Peyer's patch (tissue), 4 donors: ENCODE data around the gene SPEM1. TPM values are rescaled to one million over a fixed set of nuclear protein-coding genes. Genes with fewer than 3 reads are reported as not detected.

Source experiments
- DNase-seq, 3 donors: peaks; one replicate each; pipeline ENCODE4 v3.0.0-alpha.2; 2017 to 2019
- H3K27ac ChIP-seq, 4 donors: fragments of 200-600 bp; sonication (generic); one replicate each; pipeline ENCODE4 v1.5.1; 2016 to 2019
- H3K27me3 ChIP-seq, 2 donors: fragments of 200-600 bp; sonication (generic); one replicate each; pipeline ENCODE4 v1.5.1; 2019
- H3K36me3 ChIP-seq, 3 donors: fragments of 200-600 bp; sonication (generic); one replicate each; pipeline ENCODE4 v1.5.1; 2016 to 2019
- H3K4me1 ChIP-seq, 4 donors: fragments of 200-600 bp; sonication (generic); one replicate each; pipeline ENCODE4 v1.5.1; 2016 to 2019
- H3K4me3 ChIP-seq, 4 donors: fragments of 200-600 bp; sonication (generic); 1 replicate in 3 of 4; 2 replicates in 1 of 4; pipeline ENCODE4 v1.5.1; 2016 to 2019; ENCODE audit warnings: mild to moderate bottlenecking in 1 of 4
- H3K9me3 ChIP-seq, 4 donors: fragments of 200-600 bp; sonication (generic); one replicate each; pipeline ENCODE4 v1.5.1; 2016 to 2019; ENCODE audit warnings: mild to moderate bottlenecking in 1 of 4
- POLR2A ChIP-seq, 2 donors: fragments of 450-650 bp; IDR thresholded peaks; one replicate each; pipeline ENCODE4 v1.5.1; 2017; ENCODE audit warnings: antibody characterized with exemption in 2 of 2, mild to moderate bottlenecking in 2 of 2, moderate library complexity in 2 of 2
- total RNA-seq, 4 donors: library from RNA; depleted of rRNA; stranded (reverse); fragments of >200 nt; gene quantifications; one replicate each; pipeline ENCODE4 v1.1.0, GENCODE V29; 2016
- TF ChIP-seq, protein P1 (sequence below), 6 experiments: fragments of 450-650 bp in 4 of 6; fragments of 200-600 bp in 2 of 6; sonication (generic) in 1 of 6; IDR thresholded peaks; one replicate each; pipeline ENCODE4 v1.5.1; 2017 to 2019; ENCODE audit warnings: antibody characterized with exemption in 6 of 6, mild to moderate bottlenecking in 3 of 6, moderate library complexity in 1 of 6

Gene SPEM1
- total RNA-seq, 4 donors from 2014 or later, result not detected

DNA sequence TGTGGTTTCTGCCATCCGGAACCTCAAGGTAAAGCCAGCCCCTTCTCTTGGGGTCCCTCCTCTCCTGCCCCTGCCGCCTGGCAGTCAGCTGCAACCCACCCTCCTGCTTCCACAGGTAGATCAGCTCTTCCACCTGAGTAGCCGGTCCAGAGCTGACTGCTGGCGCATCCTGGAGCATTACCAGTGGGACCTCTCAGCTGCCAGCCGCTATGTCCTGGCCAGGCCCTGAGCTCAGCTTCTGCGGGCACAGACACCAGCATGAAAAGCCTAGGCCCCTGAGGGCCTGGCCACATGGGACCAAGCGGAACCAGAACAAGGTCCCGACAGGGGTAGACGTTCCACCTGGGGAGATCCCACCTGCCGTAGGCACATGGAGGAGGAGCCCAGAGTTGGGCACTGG is 31.3 kb upstream of the SPEM1 start:
- Histone ChIP-seq H3K36me3 (peaks cover 0 to 46% (median 0%) of the 10 kb centered on the region in 3 donors), H3K27me3 (no peaks in the 10 kb centered on the region), H3K4me1 (peaks cover 0 to 15% (median 6%) of the 10 kb centered on the region in 4 donors), H3K9me3 (no peaks in the 10 kb centered on the region), H3K4me3 (no peak overlapping the region), H3K27ac (no peak overlapping the region)
- no peak for TF ChIP-seq POLR2A (IDR thresholded peaks at IDR 0.05)
- TF ChIP-seq, protein P1, sequence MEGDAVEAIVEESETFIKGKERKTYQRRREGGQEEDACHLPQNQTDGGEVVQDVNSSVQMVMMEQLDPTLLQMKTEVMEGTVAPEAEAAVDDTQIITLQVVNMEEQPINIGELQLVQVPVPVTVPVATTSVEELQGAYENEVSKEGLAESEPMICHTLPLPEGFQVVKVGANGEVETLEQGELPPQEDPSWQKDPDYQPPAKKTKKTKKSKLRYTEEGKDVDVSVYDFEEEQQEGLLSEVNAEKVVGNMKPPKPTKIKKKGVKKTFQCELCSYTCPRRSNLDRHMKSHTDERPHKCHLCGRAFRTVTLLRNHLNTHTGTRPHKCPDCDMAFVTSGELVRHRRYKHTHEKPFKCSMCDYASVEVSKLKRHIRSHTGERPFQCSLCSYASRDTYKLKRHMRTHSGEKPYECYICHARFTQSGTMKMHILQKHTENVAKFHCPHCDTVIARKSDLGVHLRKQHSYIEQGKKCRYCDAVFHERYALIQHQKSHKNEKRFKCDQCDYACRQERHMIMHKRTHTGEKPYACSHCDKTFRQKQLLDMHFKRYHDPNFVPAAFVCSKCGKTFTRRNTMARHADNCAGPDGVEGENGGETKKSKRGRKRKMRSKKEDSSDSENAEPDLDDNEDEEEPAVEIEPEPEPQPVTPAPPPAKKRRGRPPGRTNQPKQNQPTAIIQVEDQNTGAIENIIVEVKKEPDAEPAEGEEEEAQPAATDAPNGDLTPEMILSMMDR (IDR thresholded peaks at IDR 0.05), result no peak
- DNase-seq, result no peak

DNA sequence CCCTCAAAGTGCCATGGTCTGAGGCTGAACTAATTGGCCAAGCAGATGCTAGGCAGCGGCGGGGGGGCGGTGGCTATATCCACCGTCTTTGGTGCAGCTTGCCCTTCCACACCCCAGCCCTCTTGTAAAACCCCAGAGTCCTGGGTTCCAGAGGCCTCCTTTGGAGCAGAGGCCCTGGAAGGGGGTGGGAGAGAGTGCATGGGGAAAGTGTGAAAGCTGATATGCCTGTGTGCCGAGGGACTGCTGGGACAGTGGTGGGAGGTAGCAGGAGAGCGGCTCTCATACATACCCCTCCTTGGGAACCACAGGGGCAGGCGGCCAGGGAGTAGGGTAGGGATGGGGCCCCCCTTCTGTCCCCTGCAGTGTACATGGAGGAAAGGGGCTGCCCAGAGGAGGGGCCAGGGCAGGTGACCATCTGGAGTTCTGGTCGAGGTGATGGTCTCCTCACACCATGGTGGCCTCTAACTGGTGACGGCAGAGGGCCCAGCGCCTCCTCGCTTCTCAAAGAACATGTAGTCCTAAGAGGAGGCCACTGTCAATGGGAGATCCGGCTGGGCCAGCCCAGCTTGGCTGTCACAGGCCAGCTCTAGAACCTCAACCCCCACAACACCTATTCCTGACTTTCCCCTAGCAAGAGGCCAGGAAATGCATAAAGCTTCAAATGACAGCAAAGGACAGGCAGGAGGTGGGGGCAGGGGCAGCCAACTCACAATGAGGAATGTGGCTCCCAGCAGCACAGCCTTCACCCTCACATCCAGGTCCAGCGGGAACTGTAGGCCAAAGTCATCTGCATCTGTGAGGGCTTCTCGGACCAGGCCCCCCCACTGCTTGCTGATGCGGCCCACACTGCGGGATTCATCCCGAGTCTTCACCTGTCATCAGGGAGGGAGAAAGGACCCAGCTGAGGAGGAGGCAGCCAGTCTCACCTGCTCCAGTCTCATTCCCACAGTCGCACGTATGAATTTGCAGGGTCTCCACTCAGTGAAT is 29.9 kb upstream of the SPEM1 start:
- DNase-seq, result no peak
- no peak overlapping the region for H3K4me3 ChIP-seq
- peaks cover 0 to 46% (median 0%) of the 10 kb centered on the region in 3 donors for H3K36me3 ChIP-seq
- no peak for TF ChIP-seq POLR2A (IDR thresholded peaks at IDR 0.05)
- TF ChIP-seq, protein P1 (IDR thresholded peaks at IDR 0.05), result no peak
- H3K27ac ChIP-seq, result no peak overlapping the region
- peaks cover 0 to 15% (median 6%) of the 10 kb centered on the region in 4 donors for H3K4me1 ChIP-seq
- H3K27me3 ChIP-seq, result no peaks in the 10 kb centered on the region
- H3K9me3 ChIP-seq, result no peaks in the 10 kb centered on the region

DNA sequence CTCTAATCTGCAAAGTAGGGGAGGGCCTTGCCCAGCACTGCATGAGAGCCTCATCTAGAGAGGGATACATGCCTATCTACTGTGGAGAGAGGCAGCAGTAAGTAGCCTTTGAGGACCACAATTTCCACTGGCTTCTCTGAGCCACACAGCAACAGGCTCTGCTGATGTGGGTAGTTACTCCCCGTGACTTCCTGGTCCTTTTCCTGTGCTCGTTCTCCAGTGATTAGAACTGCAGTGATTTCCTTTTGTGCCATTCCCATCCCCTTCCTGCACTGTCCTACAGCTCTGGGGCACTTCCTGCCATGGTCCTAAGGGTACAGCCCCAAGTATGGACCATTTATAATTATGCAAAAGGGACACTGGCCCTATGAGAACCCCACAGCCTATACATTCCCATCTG is 28.8 kb upstream of the SPEM1 start:
- H3K36me3 ChIP-seq, result peaks cover 0 to 42% (median 0%) of the 10 kb centered on the region in 3 donors
- H3K27ac ChIP-seq, result no peak overlapping the region
- peaks cover 0 to 16% (median 6%) of the 10 kb centered on the region in 4 donors for H3K4me1 ChIP-seq
- H3K27me3 ChIP-seq, result no peaks in the 10 kb centered on the region
- no peak for DNase-seq
- TF ChIP-seq, protein P1 (IDR thresholded peaks at IDR 0.05), result no peak
- no peak for TF ChIP-seq POLR2A (IDR thresholded peaks at IDR 0.05)
- H3K9me3 ChIP-seq, result no peaks in the 10 kb centered on the region
- no peak overlapping the region for H3K4me3 ChIP-seq

DNA sequence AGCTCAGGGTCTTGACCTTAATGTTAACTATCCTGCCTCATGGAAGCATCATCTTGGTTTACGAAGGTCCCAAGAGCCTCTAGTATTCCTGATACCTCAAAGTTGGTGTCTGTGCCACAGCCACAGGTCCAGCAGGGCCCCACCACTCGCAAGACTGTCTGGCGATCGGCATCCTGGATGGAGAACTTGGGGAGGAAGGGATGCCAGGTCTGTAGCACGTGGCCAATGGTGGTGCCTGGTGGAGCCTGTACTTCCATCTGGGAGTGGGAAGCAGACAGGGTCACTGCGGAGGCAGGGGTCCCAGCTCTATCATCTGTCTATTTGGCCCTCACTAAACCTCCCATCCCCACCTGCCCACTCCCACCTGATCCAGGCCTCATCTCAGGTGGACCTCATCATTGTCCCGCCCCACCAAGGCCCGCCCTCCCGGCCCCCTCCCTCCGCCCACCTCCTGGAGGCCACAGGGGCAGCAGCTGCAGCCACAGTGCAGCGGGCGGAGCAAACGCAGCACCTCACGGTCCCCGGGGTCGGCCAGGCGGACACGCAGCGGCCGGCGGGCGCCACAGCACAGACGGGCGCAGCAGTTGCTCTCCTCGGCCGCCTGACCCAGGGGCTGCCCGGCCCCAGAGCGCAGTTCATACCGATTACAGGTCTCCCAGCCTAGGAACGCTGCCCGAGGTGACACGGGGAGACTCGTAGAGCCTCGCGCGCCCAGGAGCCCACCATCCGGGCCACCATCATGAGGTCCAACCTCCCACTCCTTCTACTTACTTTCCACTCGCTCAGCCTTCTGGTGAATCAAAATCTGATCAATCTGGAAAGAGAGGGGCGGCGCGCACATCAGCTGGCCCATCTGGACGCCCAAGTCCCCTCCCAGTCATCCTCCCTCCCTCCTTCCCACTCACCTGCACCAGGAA is 27.2 kb upstream of the SPEM1 start:
- no peaks in the 10 kb centered on the region for H3K27me3 ChIP-seq
- peaks cover 0 to 33% (median 0%) of the 10 kb centered on the region in 3 donors for H3K36me3 ChIP-seq
- peak overlapping the region in 1 of 4 donors; percentile 96 for H3K27ac ChIP-seq
- peak overlapping the region; percentile 74 to 86 (median 80) for H3K4me3 ChIP-seq
- no peak for TF ChIP-seq POLR2A (IDR thresholded peaks at IDR 0.05)
- TF ChIP-seq, protein P1 (IDR thresholded peaks at IDR 0.05), result no peak
- DNase-seq, result no peak
- H3K9me3 ChIP-seq, result no peaks in the 10 kb centered on the region
- peaks cover 0 to 16% (median 6%) of the 10 kb centered on the region in 4 donors for H3K4me1 ChIP-seq
